Breast epithelium (tissue), 3 donors: ENCODE measurements around the gene INSYN2B.

Source experiments
- CTCF ChIP-seq, 3 donors: fragments of 450-650 bp; IDR thresholded peaks; one replicate each; pipeline ENCODE4 v1.5.1; 2016 to 2017; ENCODE audit warnings: antibody characterized with exemption in 3 of 3, mild to moderate bottlenecking in 3 of 3, moderate library complexity in 3 of 3
- POLR2A ChIP-seq: fragments of 450-650 bp; IDR thresholded peaks from one replicate; pipeline ENCODE4 v1.6.1; 2016; ENCODE audit warnings: antibody characterized with exemption, mild to moderate bottlenecking, moderate library complexity
- POLR2AphosphoS5 ChIP-seq, 3 donors: sonication (generic); formaldehyde crosslinking; IDR thresholded peaks; one replicate each; pipeline ENCODE4 v1.6.1; 2017; ENCODE audit warnings: antibody characterized with exemption in 3 of 3

GRCh38 chr5:169837686-169838085 is 142.6 kb downstream of the INSYN2B start:
- no peak for TF ChIP-seq CTCF (IDR thresholded peaks at IDR 0.05)
- TF ChIP-seq POLR2A: no peak
- no peak for TF ChIP-seq POLR2AphosphoS5 (IDR thresholded peaks at IDR 0.05)
